PC-3 (cell line): ENCODE data around the gene PPP1R26. TPM values are rescaled to one million over a fixed set of nuclear protein-coding genes. Genes with fewer than 3 reads are reported as not detected.

ENCODE experiments used
- ATAC-seq: fragments of 200-7000 bp; cut with Tn5 transposase; 2 replicates; pipeline ENCODE4 v1.9.1; 2020; ENCODE audit warnings: mild to moderate bottlenecking, moderate library complexity
- BruUV-seq: library from RNA; stranded (reverse); fragments of 400-500 nt; replicated peaks from 2 replicates; lab custom pipeline; 2021; lab: Mats Ljungman, UMichigan
- CTCF ChIA-PET: fragments of 300-600 bp; sonication (Branson Sonifier 250); formaldehyde crosslinking; loops from one replicate; lab custom pipeline; 2022; ENCODE audit warnings: antibody characterized with exemption; lab: Charles Lee
- POLR2A ChIA-PET: fragments of 300-600 bp; sonication (Branson Sonifier 250); formaldehyde crosslinking; loops from one replicate; lab custom pipeline; 2022; ENCODE audit warnings: antibody characterized with exemption; ENCODE audit not compliant: unreplicated experiment; lab: Charles Lee
- DNase-seq: peaks from one replicate; pipeline ENCODE4 v3.0.0-alpha.2; 2015
- H2AFZ ChIP-seq: fragments of 300-600 bp; sonication (generic); 2 replicates; pipeline ENCODE4 v1.6.0; 2016; ENCODE audit warnings: antibody characterized with exemption, low read length
- H3F3A ChIP-seq: fragments of 300-600 bp; sonication (generic); one replicate; pipeline ENCODE4 v1.6.0; 2017; ENCODE audit warnings: antibody characterized with exemption, low read length, control low read depth, mild to moderate bottlenecking; ENCODE audit not compliant: unreplicated experiment
- H3K27ac ChIP-seq: fragments of 300-600 bp; sonication (generic); 2 replicates; pipeline ENCODE4 v1.5.1; 2016; ENCODE audit warnings: mild to moderate bottlenecking, low read length
- H3K27me3 ChIP-seq: fragments of 300-600 bp; sonication (generic); 2 replicates; pipeline ENCODE4 v1.6.1; 2016; ENCODE audit warnings: low read length, mixed read lengths
- H3K36me3 ChIP-seq: fragments of 300-600 bp; sonication (generic); 2 replicates; pipeline ENCODE4 v1.6.1; 2016; ENCODE audit warnings: low read depth, mixed run types, low read length, mixed read lengths
- H3K4me1 ChIP-seq: fragments of 300-600 bp; sonication (generic); 2 replicates; pipeline ENCODE4 v1.5.1; 2016; ENCODE audit warnings: low read length; ENCODE audit not compliant: insufficient read depth
- H3K4me2 ChIP-seq: fragments of 300-600 bp; sonication (generic); 2 replicates; pipeline ENCODE4 v1.6.0; 2016; ENCODE audit warnings: low read length
- H3K4me3 ChIP-seq: fragments of 300-600 bp; sonication (generic); 2 replicates; pipeline ENCODE4 v1.5.1; 2016; ENCODE audit warnings: mild to moderate bottlenecking, low read length, mixed read lengths
- H3K79me2 ChIP-seq: fragments of 300-600 bp; sonication (generic); 2 replicates; pipeline ENCODE4 v1.6.1; 2017; ENCODE audit warnings: low read length, mixed read lengths
- H3K9ac ChIP-seq: fragments of 300-600 bp; sonication (generic); 2 replicates; pipeline ENCODE4 v1.6.0; 2016; ENCODE audit warnings: mild to moderate bottlenecking, low read length
- H3K9me2 ChIP-seq: fragments of 300-600 bp; sonication (generic); replicated peaks from 2 replicates; pipeline ENCODE4 v1.6.1; 2016; ENCODE audit warnings: mixed run types, low read length, mixed read lengths
- H3K9me3 ChIP-seq: fragments of 300-600 bp; sonication (generic); 2 replicates; pipeline ENCODE4 v1.6.1; 2016; ENCODE audit warnings: low read length, mixed read lengths
- H4K20me1 ChIP-seq: fragments of 300-600 bp; sonication (generic); 2 replicates; pipeline ENCODE4 v1.6.1; 2016; ENCODE audit warnings: low read length, mixed read lengths
- CTCF ChIP-seq: fragments of 300-600 bp; sonication (generic); conservative IDR thresholded peaks from 2 replicates; pipeline ENCODE4 v1.5.1; 2017; ENCODE audit warnings: antibody characterized with exemption, low read depth, mild to moderate bottlenecking, low read length
- EZH2 ChIP-seq: fragments of 300-600 bp; sonication (generic); IDR thresholded peaks from one replicate; pipeline ENCODE4 v1.6.1; 2017; ENCODE audit warnings: antibody characterized with exemption, mild to moderate bottlenecking, low read length; ENCODE audit not compliant: unreplicated experiment
- EZH2phosphoT487 ChIP-seq: fragments of 300-600 bp; sonication (generic); IDR thresholded peaks from 2 replicates; pipeline ENCODE4 v1.6.1; 2018; ENCODE audit warnings: mild to moderate bottlenecking, antibody characterized with exemption, low read length, borderline replicate concordance
- intact Hi-C: fragments of 100-400 bp; cut with micrococcal nuclease; formaldehyde crosslinking; loops from 2 replicates; pipeline ENCODE4 v1.9.0; 2023
- total RNA-seq: library from RNA; depleted of rRNA; stranded (reverse); fragments of >200 nt; gene quantifications from 2 replicates; pipeline ENCODE4 v1.2.3, GENCODE V29; 2014; rRNA removed

The PPP1R26 gene
- total RNA-seq, 1 experiment from 2014 or later, result 22.6 TPM

DNA sequence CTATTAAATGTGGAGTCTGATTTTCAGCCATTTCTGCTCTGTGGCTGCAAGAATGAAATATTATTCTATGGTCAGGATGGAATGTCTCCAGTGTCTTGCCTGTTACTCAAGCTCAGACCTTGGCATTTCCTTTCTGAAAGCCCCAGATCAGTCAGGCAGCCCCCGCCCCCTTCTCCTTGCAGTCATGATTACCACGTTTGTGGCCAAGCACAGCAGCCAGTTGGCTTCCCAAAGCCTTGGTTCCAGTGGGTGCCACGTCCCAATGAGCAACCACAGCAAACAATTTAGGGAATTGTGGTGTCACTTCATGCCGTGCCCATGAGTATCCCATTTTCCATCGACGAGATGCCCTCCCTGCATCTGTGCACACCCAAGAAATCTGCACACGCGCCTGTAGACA, 56.6 kb downstream of the PPP1R26 start:
- Histone ChIP-seq H3K9me2 (no peaks in the 10 kb centered on the region), H3K4me1 (no peaks in the 10 kb centered on the region), H3K9me3 (no peaks in the 10 kb centered on the region), H3K9ac (no peak overlapping the region), H3F3A (no peaks in the 10 kb centered on the region), H3K27me3 (peaks cover 19% of the 10 kb centered on the region), H3K79me2 (no peaks in the 10 kb centered on the region), H3K4me2 (no peak overlapping the region), H3K4me3 (no peak overlapping the region), H3K27ac (no peak overlapping the region), H4K20me1 (no peaks in the 10 kb centered on the region), H2AFZ (no peak overlapping the region), H3K36me3 (no peaks in the 10 kb centered on the region)
- BruUV-seq, result no TSS peak
- ChIA-PET CTCF (no interaction called here), POLR2A (no interaction called here)
- DNase-seq, result no peak
- no peak for ATAC-seq
- TF ChIP-seq EZH2 (no peak), CTCF (no peak), EZH2phosphoT487 (no peak)
- intact Hi-C loops, result no loop called here

Other genes with a start within 250 kb of the PPP1R26 start
- gene MRPS2, start 20.9 kb downstream of the PPP1R26 start, total RNA-seq, result 62.4 and 73.4 TPM in 2 replicates
- not detected in 2 replicates for gene LCN1, start 41.7 kb downstream of the PPP1R26 start, total RNA-seq
- not detected in 2 replicates for gene OBP2A, start 66.3 kb downstream of the PPP1R26 start, total RNA-seq
- not detected in 2 replicates for gene PAEP, start 82.0 kb downstream of the PPP1R26 start, total RNA-seq
- gene GLT6D1, start 159.8 kb downstream of the PPP1R26 start, total RNA-seq, result not detected in 2 replicates
- not detected in 2 replicates for gene LCN9, start 183.5 kb downstream of the PPP1R26 start, total RNA-seq
- gene SOHLH1, start 219.7 kb downstream of the PPP1R26 start, total RNA-seq, result not detected in 2 replicates
- not detected in 2 replicates for gene KCNT1, start 222.4 kb downstream of the PPP1R26 start, total RNA-seq